ENCODE results near the gene NFKBIZ. TPM values are rescaled to one million over a fixed set of nuclear protein-coding genes. Genes with fewer than 3 reads are reported as not detected.

NFKBIZ gene
- total RNA-seq, 1 donor from 2014 or later: 39.6 TPM

GRCh38 chr3:101848326-101848725, 988 bp upstream of the NFKBIZ start:
- Histone ChIP-seq H3K27me3 (ENCODE audit: insufficient read depth, low read length) (no peaks in the 10 kb centered on the region), H3K9ac (ENCODE audit: low read length) (peak overlapping the region; percentile 84), H3K4me1 (ENCODE audit: insufficient read depth, low read length) (peaks cover 8% of the 10 kb centered on the region), H3K27ac (ENCODE audit: low read depth, low read length) (no peak overlapping the region), H3K4me3 (ENCODE audit: insufficient read depth, low read depth, low read length) (peak overlapping the region; percentile 49), H2AFZ (ENCODE audit: low read depth, low read length) (no peak overlapping the region), H3K4me2 (ENCODE audit: low read length) (peak overlapping the region; percentile 88), H3K79me2 (ENCODE audit: insufficient read depth, low read length) (peaks cover 40% of the 10 kb centered on the region), H3K36me3 (ENCODE audit: insufficient read depth, low read length) (peaks cover 18% of the 10 kb centered on the region), H4K20me1 (ENCODE audit: insufficient read depth, low read length) (peaks cover 37% of the 10 kb centered on the region), H3K9me3 (ENCODE audit: insufficient read depth, low read depth, low read length) (no peaks in the 10 kb centered on the region)
- Mint-ChIP-seq H3K27ac (ENCODE audit: unreplicated experiment) (no peak overlapping the region), H3K9me3 (ENCODE audit: unreplicated experiment) (no peaks in the 10 kb centered on the region), H3K27me3 (ENCODE audit: low read depth, unreplicated experiment) (no peaks in the 10 kb centered on the region), H3K4me1 (ENCODE audit: low read depth, unreplicated experiment) (peaks cover 13% of the 10 kb centered on the region), H3K36me3 (ENCODE audit: low read depth, unreplicated experiment) (peaks cover 19% of the 10 kb centered on the region), H3K4me3 (ENCODE audit: unreplicated experiment) (peak overlapping the region; percentile 83)
- no peak for TF ChIP-seq EZH2 (IDR thresholded peaks at IDR 0.05; ENCODE audit: insufficient read depth, low read length)
- TF ChIP-seq, protein P1, sequence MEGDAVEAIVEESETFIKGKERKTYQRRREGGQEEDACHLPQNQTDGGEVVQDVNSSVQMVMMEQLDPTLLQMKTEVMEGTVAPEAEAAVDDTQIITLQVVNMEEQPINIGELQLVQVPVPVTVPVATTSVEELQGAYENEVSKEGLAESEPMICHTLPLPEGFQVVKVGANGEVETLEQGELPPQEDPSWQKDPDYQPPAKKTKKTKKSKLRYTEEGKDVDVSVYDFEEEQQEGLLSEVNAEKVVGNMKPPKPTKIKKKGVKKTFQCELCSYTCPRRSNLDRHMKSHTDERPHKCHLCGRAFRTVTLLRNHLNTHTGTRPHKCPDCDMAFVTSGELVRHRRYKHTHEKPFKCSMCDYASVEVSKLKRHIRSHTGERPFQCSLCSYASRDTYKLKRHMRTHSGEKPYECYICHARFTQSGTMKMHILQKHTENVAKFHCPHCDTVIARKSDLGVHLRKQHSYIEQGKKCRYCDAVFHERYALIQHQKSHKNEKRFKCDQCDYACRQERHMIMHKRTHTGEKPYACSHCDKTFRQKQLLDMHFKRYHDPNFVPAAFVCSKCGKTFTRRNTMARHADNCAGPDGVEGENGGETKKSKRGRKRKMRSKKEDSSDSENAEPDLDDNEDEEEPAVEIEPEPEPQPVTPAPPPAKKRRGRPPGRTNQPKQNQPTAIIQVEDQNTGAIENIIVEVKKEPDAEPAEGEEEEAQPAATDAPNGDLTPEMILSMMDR (IDR thresholded peaks at IDR 0.05; ENCODE audit: insufficient read depth, low read depth, low read length): no peak
- DNase-seq (ENCODE audit: low read depth) (no peak), FAIRE-seq (no peak)

DNA sequence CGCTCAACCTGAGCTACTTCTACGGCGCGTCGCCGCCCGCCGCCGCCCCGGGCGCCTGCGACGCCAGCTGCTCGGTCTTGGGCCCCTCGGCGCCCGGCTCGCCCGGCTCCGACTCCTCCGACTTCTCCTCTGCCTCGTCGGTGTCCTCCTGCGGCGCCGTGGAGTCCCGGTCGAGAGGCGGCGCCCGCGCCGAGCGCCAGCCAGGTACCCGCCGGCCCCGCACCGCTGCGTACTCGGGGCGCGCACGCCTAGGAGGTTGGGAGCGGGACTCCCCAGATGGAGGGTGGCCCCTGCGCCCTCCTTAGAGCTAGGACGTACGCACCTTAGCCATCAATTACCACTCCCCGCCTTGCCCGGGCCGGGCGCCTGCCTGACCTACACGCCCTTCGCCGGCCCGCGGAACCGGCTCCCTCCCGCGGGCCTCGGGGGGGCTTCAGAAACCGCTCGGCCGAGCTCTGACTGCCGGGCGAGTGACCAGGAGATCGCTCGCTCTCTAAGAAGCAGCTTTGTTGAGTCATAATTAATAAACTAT, 466 bp downstream of the NFKBIZ start:
- H3K4me1 ChIP-seq (ENCODE audit: insufficient read depth, low read length): peaks cover 8% of the 10 kb centered on the region
- H3K9me3 ChIP-seq (ENCODE audit: insufficient read depth, low read depth, low read length): no peaks in the 10 kb centered on the region
- peak overlapping the region; percentile 89 for H3K4me2 ChIP-seq (ENCODE audit: low read length)
- H3K27me3 ChIP-seq (ENCODE audit: insufficient read depth, low read length): no peaks in the 10 kb centered on the region
- Mint-ChIP-seq H3K4me1 (ENCODE audit: low read depth, unreplicated experiment) (peaks cover 19% of the 10 kb centered on the region), H3K36me3 (ENCODE audit: low read depth, unreplicated experiment) (peaks cover 32% of the 10 kb centered on the region), H3K4me3 (ENCODE audit: unreplicated experiment) (peak overlapping the region; percentile 98), H3K27ac (ENCODE audit: unreplicated experiment) (peak overlapping the region; percentile 91), H3K9me3 (ENCODE audit: unreplicated experiment) (no peaks in the 10 kb centered on the region), H3K27me3 (ENCODE audit: low read depth, unreplicated experiment) (no peaks in the 10 kb centered on the region)
- peak overlapping the region; percentile 96 for H3K9ac ChIP-seq (ENCODE audit: low read length)
- no peak for TF ChIP-seq EZH2 (IDR thresholded peaks at IDR 0.05; ENCODE audit: insufficient read depth, low read length)
- TF ChIP-seq, protein P1 (IDR thresholded peaks at IDR 0.05; ENCODE audit: insufficient read depth, low read depth, low read length): no peak
- H3K36me3 ChIP-seq (ENCODE audit: insufficient read depth, low read length): peaks cover 33% of the 10 kb centered on the region
- FAIRE-seq (no peak), DNase-seq (ENCODE audit: low read depth) (no peak)
- peak overlapping the region; percentile 62 for H3K27ac ChIP-seq (ENCODE audit: low read depth, low read length)
- peak overlapping the region; percentile 94 for H3K4me3 ChIP-seq (ENCODE audit: insufficient read depth, low read depth, low read length)
- H3K79me2 ChIP-seq (ENCODE audit: insufficient read depth, low read length): peaks cover 52% of the 10 kb centered on the region
- H4K20me1 ChIP-seq (ENCODE audit: insufficient read depth, low read length): peaks cover 52% of the 10 kb centered on the region
- H2AFZ ChIP-seq (ENCODE audit: low read depth, low read length): no peak overlapping the region

All from astrocyte (in vitro differentiated cells and primary cell).